GM19035 (cell line): ENCODE results near the gene GPHA2.

Source experiments
- ATAC-seq: cut with Tn5 transposase; IDR thresholded peaks from one replicate; pipeline ENCODE4 v1.9.1; 2021; ENCODE audit not compliant: unreplicated experiment

GPHA2 gene

DNA sequence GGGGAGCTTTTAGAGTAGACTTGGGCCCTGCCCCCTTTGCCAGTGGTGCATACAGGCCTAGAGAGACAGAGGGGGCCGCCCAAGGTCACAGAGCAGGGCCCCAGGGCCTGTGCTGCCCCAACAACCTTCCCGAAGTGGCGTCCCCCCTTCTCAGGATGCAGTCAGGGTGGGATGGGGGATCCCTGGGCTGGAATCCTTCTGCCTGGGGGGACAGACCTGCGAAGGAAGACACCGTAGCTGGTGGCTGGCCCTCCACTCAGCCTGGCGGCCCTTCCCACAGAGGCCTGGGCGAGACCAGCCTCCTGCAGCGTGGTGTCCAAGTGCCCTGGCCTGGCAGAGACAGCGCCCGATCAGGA, 42.9 kb downstream of the GPHA2 start:
- no peak for ATAC-seq

GRCh38 chr11:64892411-64892831, 43.3 kb downstream of the GPHA2 start:
- ATAC-seq: no peak

- no peak for ATAC-seq
Observed at GRCh38 chr11:64891880-64892279, 43.8 kb downstream of the GPHA2 start.

- ATAC-seq: no peak
Observed at GRCh38 chr11:64891215-64891848, 44.4 kb downstream of the GPHA2 start.

- no peak for ATAC-seq
Observed at GRCh38 chr11:64890522-64890939, 45.2 kb downstream of the GPHA2 start.

DNA sequence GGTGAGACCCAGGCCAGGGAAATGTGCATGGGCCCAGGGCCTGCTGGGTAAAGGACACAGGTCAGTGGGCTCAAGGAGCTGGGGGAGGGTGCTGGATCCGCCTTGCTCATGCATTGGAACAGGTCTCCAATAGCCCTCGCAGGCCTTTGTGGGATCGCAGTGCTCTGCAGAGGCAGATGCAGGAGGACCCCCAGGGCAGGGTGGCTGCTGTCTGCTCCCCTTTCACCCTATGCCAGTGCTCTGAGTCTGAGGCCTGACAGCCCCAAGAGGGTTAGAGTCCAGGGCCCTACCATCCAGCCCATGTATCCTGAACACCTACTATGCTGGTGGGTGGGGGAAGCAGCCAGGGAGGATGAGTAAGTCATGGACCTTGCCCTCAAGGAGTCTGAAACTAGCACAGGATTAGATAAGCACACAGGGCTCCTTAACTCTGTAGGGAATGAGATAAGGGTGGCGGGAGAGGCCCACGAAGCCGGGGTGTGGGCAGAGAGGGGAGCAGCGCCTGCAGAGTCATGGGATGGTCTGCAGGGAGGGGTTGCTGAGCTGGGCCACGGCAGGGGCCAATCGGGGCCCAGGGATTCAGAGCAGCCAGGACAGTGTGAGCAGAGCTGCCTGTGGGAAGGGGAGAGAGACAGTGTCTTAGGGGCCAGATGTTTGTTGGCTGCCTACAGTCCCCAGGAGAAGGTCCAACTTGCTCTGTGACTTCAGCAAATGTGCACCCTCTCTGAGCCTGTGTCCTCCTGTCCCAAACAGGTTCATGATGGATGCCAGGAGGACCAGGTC, 46.8 kb downstream of the GPHA2 start:
- ATAC-seq: no peak

GRCh38 chr11:64888406-64888728, 47.3 kb downstream of the GPHA2 start:
- ATAC-seq: no peak

- peak; percentile 75 for ATAC-seq
Observed at GRCh38 chr11:64887757-64888405, 47.8 kb downstream of the GPHA2 start.

DNA sequence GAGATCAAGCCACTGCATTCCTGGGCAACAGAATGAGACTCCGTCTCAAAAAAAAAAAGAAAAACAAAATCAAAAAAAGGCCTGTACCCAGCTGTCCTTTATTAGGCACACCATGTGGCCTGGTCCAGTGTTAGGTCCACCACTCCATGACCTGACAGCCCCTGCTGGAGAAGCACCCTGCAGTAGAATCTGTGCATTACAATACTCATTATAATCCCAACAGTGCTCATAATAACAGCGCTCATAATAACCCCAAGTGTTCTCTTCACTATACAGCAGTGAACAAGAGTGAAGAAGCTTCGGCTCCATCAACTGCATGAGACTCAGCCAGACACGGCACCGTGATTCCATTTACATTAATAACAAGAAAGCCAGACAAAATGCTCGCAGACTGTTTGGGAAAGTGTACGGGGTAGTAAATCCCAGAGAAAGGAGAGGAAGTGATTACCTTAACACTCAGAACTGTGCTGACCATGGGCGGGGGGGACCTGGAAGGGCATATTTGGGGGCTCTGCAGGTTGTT, 48.4 kb downstream of the GPHA2 start:
- no peak for ATAC-seq

- no peak for ATAC-seq
Observed at GRCh38 chr11:64885367-64886286, 50.1 kb downstream of the GPHA2 start.
